Heart right ventricle (tissue), 16 donors: ENCODE data around the gene MYO9A. TPM values are rescaled to one million over a fixed set of nuclear protein-coding genes. Genes with fewer than 3 reads are reported as not detected.
A peak's percentile ranks its signal among the peaks of the same experiment; 100 is the strongest.

ENCODE experiments used
- ATAC-seq, 8 donors: fragments of 200-7000 bp; cut with Tn5 transposase; one replicate each; pipeline ENCODE4 v1.9.1; 2020; ENCODE audit warnings: mild to moderate bottlenecking in 8 of 8, moderate library complexity in 8 of 8, moderate number of reproducible peaks in 1 of 8
- DNase-seq, 2 donors: peaks; one replicate each; pipeline ENCODE4 v3.0.0-alpha.2; 2020
- H3K27ac ChIP-seq, 10 donors: fragments of 200-600 bp; sonication (generic) in 2 of 10; one replicate each; pipeline versions ENCODE4 v1.5.0 to v1.8.0; 2020 to 2022; ENCODE audit warnings: mild to moderate bottlenecking in 3 of 10
- H3K27me3 ChIP-seq, 7 donors: fragments of 200-600 bp; one replicate each; pipeline ENCODE4 v1.8.0; 2021 to 2022; ENCODE audit warnings: mild to moderate bottlenecking in 2 of 7
- H3K36me3 ChIP-seq, 9 donors: fragments of 200-600 bp; sonication (generic) in 1 of 9; one replicate each; pipeline versions ENCODE4 v1.5.0 to v1.8.0; 2020 to 2022; ENCODE audit warnings: mild to moderate bottlenecking in 2 of 9
- H3K4me1 ChIP-seq, 9 donors: fragments of 200-600 bp; sonication (generic) in 1 of 9; one replicate each; pipeline versions ENCODE4 v1.5.0 to v1.8.0; 2020 to 2022; ENCODE audit warnings: mild to moderate bottlenecking in 4 of 9
- H3K4me3 ChIP-seq, 10 donors: fragments of 200-600 bp; sonication (generic) in 2 of 10; one replicate each; pipeline versions ENCODE4 v1.5.0 to v1.8.0; 2020 to 2022; ENCODE audit warnings: mild to moderate bottlenecking in 7 of 10, moderate library complexity in 2 of 10
- H3K9me3 ChIP-seq, 11 donors: fragments of 200-600 bp in 10 of 11; sonication (generic) in 2 of 11; one replicate each; pipeline versions ENCODE4 v1.5.0 to v1.8.0; 2013 to 2022; ENCODE audit warnings: mild to moderate bottlenecking in 2 of 11, control low read depth in 1 of 11, moderate library complexity in 1 of 11
- CTCF ChIP-seq, 9 donors: fragments of 200-600 bp; sonication (generic) in 2 of 9; IDR thresholded peaks; one replicate each; pipeline versions ENCODE4 v1.5.0 to v1.8.0; 2021 to 2022; ENCODE audit warnings: antibody characterized with exemption in 9 of 9, mild to moderate bottlenecking in 5 of 9, moderate library complexity in 1 of 9
- WGBS, 2 donors: extraction: QIAGEN DNeasy Blood & Tissue Kit; methylation state at CpG; one replicate each; pipeline ENCODE4 v1.1.7; 2013; ENCODE audit warnings: inconsistent platforms in 1 of 2; 5-methylcytosine and 5-hydroxymethylcytosine counted together
- intact Hi-C, 10 donors: fragments of 100-400 bp; cut with DNase I; formaldehyde crosslinking; loops; one replicate each; pipeline versions ENCODE4 v1.11.1 to v1.14.2; 2022
- polyA plus RNA-seq, 2 donors: library from polyadenylated mRNA; stranded (reverse); fragments of 200-250 nt; gene quantifications; one replicate each; pipeline ENCODE4 v1.2.3, GENCODE V29; 2013
- total RNA-seq, 10 donors: library from RNA; stranded (reverse); fragmentation: NEBNext Ultra II Directional in 3 of 10; extraction: Animal tissue kit (Norgen Biotek cat#: 25700) in 3 of 10; gene quantifications; one replicate each; pipeline versions ENCODE4 v1.2.1 to v1.2.4, GENCODE V29; 2021 to 2023
- donor health status: Arrhythmogenic right ventricular cardiomyopathy.
- donor health status: ischemic (EF 13 %, LVEDD 7.1; RV severe dilation, severe dysfunction).
- donor health status: healthy with polysubstance abuse.
- donor health status: DM: no; HTN: yes; CAD: no.
- donor health status: DM: no; HTN: no; CAD: no.
- donor health status: ischemic (EF 25% LVEDD 6.9; RV normal size, moderate dysfunction).
- donor health status: ischemic (EF 25% LVEDD 5.7; RV mildly dilated, moderate dysfunction).
- donor health status: healthy.
- donor health status: DM: yes; HTN: yes; CAD: no.
- donor health status: Ischemic cardiomyopathy.
- donor health status: ischemic (EF 35%, LVEDD 5.7; RV mildly dilated, moderate dysfunction).
- donor health status: nonischemic (EF 11% LVEDD 7.7; RV severe dilation, severe dysfunction).
- donor health status: DM: yes; HTN: yes; CAD: no.
- donor health status: PGD.
- donor health status: ischemic (EF 29% LVEDD 5.4; RV normal size, mild dysfunction).
- donor health status: nonischemic (EF 23%, LVEDD 6.1; RV moderate dilation, normal function).

Gene MYO9A
- total and polyA plus RNA-seq, 12 donors = 3.7 to 36.9 (median 28.7) TPM

DNA sequence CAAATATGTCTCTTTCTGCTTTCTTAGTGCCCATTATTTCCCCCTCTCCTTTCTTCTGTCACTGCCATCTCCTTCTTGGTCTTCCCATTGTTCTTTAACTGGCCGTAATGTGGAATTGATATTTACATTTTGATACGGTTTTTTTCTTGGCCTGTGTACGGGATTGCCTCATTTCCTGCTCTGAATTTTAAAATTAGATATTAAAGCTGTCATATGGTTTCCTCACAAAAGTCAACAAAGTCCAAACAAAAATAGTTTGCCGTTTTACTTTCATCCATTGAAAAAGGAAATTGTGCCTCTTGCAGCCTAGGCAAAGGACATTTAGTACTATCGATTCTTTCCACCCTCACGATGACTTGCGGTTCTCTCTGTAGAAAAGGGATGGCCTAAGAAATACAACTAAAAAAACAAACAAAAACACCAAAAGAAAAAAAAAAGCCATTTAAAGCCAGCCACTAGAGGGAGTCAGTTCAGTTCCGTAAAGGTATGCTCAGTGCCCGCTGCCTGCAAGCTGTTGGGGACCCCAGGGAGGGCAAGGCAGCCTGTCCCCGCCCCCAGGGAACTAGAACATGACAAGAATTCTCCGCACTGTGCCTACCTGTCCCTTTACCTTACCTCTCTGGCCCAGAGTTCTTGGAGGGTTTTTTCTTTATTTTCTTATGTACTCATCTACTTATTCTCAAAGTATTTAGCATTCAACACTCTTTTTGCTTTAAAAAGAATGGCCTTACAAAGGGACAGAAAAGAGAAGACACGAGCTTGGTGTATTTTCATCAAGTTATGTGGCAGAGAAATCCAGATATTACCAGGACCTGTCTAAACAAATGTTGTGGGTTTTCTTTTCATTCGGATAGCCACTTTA, 337.6 kb downstream of the MYO9A start:
- peak; percentile 45 to 75 (median 69) for TF ChIP-seq CTCF (IDR thresholded peaks at IDR 0.05)
- 30 to 44% methylated on average over 13 of the region's 13 CpGs for WGBS, 2 donors
- H3K36me3 ChIP-seq = peaks cover 0 to 13% (median 0%) of the 10 kb centered on the region in 9 donors
- no peak for DNase-seq
- H3K4me3 ChIP-seq = peak overlapping the region in 1 of 10 donors; percentile 18
- intact Hi-C loops = loop anchor here in 2 of 10 donors (2.0 to 10.0 kb wide), 3 partner anchors 38 to 376 kb away; no protein-coding TSS in a partner anchor
- no peaks in the 10 kb centered on the region for H3K9me3 ChIP-seq
- H3K27me3 ChIP-seq = no peaks in the 10 kb centered on the region
- peaks cover 0 to 18% (median 8%) of the 10 kb centered on the region in 9 donors for H3K4me1 ChIP-seq
- H3K27ac ChIP-seq = peak overlapping the region in 3 of 10 donors; percentile 3 to 42 (median 6)
- peak in 3 of 8 donors; percentile 27 to 41 (median 35) for ATAC-seq

DNA sequence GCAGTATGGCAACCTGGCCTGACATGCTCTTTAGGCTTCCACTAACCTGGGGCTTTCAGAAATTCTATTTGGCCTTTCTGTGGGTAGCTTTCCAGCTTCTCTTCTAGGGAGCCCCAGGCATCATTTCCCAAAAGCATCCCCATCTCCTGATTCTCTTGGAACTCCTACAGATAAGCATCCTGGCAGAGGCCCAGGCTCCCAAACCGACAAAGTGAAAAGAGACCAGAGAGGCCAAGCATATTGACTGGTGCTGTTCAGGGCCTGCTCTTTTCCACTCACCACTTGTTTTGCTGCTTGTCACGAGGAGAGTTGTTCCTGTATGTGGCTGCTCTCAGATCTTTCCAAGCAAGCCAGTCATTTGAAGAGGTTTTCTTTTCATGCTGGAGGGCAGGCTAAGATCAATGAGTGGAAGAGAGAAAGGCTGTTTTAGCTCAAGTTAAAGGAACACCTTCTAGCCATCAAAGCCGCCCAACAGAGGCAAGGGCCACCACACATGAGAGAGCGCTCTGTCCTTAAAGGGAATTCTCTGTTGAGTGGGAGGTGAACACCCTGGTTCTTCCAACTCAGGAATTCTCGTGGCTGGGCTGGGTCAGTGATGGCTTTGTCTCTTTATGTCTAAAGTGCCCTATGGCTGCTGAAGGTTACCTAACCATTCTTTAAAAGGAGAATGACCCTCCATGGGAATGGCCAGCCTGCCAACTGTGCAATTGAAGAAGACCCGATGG, 338.7 kb downstream of the MYO9A start:
- Histone ChIP-seq H3K27ac (peak overlapping the region in 1 of 10 donors; percentile 42), H3K9me3 (no peaks in the 10 kb centered on the region), H3K4me3 (no peak overlapping the region), H3K27me3 (no peaks in the 10 kb centered on the region), H3K4me1 (peaks cover 0 to 18% (median 8%) of the 10 kb centered on the region in 9 donors), H3K36me3 (peaks cover 0 to 13% (median 0%) of the 10 kb centered on the region in 9 donors)
- TF ChIP-seq CTCF (IDR thresholded peaks at IDR 0.05) = no peak
- 83% methylated on average over 6 of the region's 6 CpGs for WGBS, 2 donors
- DNase-seq = no peak
- intact Hi-C loops = loop anchor here in 1 of 10 donors (10.0 kb wide), 1 partner anchor 376 kb away; no protein-coding TSS in a partner anchor
- no peak for ATAC-seq

DNA sequence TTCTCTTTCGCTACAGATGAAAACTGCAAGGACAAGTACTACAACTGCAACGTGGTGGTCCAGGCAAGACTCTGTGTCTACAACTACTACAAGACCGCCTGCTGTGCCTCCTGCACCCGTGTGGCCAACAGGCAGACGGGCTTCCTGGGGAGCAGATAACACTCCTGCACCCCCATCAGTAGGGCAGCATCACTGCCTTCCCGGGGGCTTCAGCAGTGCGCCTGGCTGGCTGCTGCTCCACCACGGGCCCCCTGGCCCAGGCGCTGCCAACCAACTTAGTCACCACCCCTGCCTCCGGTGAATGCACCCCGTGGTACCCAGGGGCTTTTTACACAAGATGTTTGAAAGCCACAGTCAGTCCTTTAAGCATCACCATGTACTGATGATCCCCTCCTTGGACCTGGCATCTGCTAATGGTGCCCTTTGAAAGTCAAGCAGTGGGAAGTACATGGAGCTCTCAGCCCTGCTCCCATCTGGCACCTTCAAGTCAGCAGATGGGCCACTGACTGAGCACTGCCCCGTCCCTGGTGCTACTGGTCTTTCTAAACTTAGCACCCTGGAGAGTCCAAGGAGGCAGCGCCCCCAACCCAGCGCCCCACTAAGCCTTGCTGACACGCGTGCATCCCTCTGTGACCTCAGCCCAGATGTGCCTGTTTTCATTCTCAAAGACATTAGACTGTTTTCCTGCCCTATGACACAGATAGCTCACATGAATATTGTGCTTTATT, 340.6 kb downstream of the MYO9A start:
- no peaks in the 10 kb centered on the region for H3K9me3 ChIP-seq
- H3K4me1 ChIP-seq = peaks cover 0 to 13% (median 6%) of the 10 kb centered on the region in 9 donors
- intact Hi-C loops = loop anchor here in 1 of 10 donors (10.0 kb wide), 1 partner anchor 377 kb away; no protein-coding TSS in a partner anchor
- H3K27ac ChIP-seq = no peak overlapping the region
- ATAC-seq (peak in 1 of 8 donors; percentile 27), DNase-seq (no peak)
- no peak overlapping the region for H3K4me3 ChIP-seq
- 84 to 85% methylated on average over 16 of the region's 16 CpGs for WGBS, 2 donors
- peaks cover 0 to 13% (median 0%) of the 10 kb centered on the region in 9 donors for H3K36me3 ChIP-seq
- no peak for TF ChIP-seq CTCF (IDR thresholded peaks at IDR 0.05)
- H3K27me3 ChIP-seq = no peaks in the 10 kb centered on the region
